ENCODE results near the gene SBF2.

Gene SBF2

GRCh38 chr11:9852465-9852864 lies 441.6 kb downstream of the SBF2 start:
- Histone ChIP-seq H2BK15ac (replicated peaks; ENCODE audit: low read depth) (no peak overlapping the region), H3K79me2 (ENCODE audit: control insufficient read depth, insufficient read depth, low read length) (no peaks in the 10 kb centered on the region), H3K18ac (ENCODE audit: low read length) (no peak overlapping the region), H2AK5ac (ENCODE audit: low read length) (no peak overlapping the region), H2BK5ac (ENCODE audit: low read length) (no peak overlapping the region), H3K9ac (ENCODE audit: low read length) (no peak overlapping the region), H3K27ac (ENCODE audit: low read depth, low read length) (no peak overlapping the region), H4K5ac (ENCODE audit: low read length) (no peak overlapping the region), H3K4me1 (ENCODE audit: control insufficient read depth, low read depth, low read length) (no peaks in the 10 kb centered on the region), H3K4me2 (ENCODE audit: low read length) (no peak overlapping the region), H3K36me3 (ENCODE audit: control insufficient read depth, insufficient read depth, low read length) (peaks cover 2% of the 10 kb centered on the region), H3K4ac (ENCODE audit: low read depth, low read length) (no peak overlapping the region), H3K27me3 (ENCODE audit: insufficient read depth, low read length, poor library complexity) (no peaks in the 10 kb centered on the region), H3K23ac (ENCODE audit: low read length) (no peak overlapping the region), H3K4me3 (ENCODE audit: low read length) (no peak overlapping the region), H3K79me1 (ENCODE audit: low read length) (no peaks in the 10 kb centered on the region), H2BK120ac (ENCODE audit: low read depth, low read length) (no peak overlapping the region), H4K8ac (ENCODE audit: low read depth, low read length) (no peak overlapping the region), H3K56ac (ENCODE audit: low read length) (no peak overlapping the region)
- DNase-seq = no peak
- no CpG with 5 or more reads among the region's 2 CpGs for WGBS (ENCODE audit: extremely low coverage, insufficient coverage, low lambda C conversion rate)

- Histone ChIP-seq H2AK5ac (ENCODE audit: low read length) (no peak overlapping the region), H3K18ac (ENCODE audit: low read length) (no peak overlapping the region), H2BK5ac (ENCODE audit: low read length) (no peak overlapping the region), H3K36me3 (ENCODE audit: control insufficient read depth, insufficient read depth, low read length) (peaks cover 2% of the 10 kb centered on the region), H3K4me1 (ENCODE audit: control insufficient read depth, low read depth, low read length) (no peaks in the 10 kb centered on the region), H3K79me2 (ENCODE audit: control insufficient read depth, insufficient read depth, low read length) (no peaks in the 10 kb centered on the region), H4K8ac (ENCODE audit: low read depth, low read length) (no peak overlapping the region), H2BK120ac (ENCODE audit: low read depth, low read length) (no peak overlapping the region), H3K27ac (ENCODE audit: low read depth, low read length) (no peak overlapping the region), H3K27me3 (ENCODE audit: insufficient read depth, low read length, poor library complexity) (no peaks in the 10 kb centered on the region), H3K79me1 (ENCODE audit: low read length) (no peaks in the 10 kb centered on the region), H3K4ac (ENCODE audit: low read depth, low read length) (no peak overlapping the region), H3K4me2 (ENCODE audit: low read length) (no peak overlapping the region), H3K9ac (ENCODE audit: low read length) (no peak overlapping the region), H4K5ac (ENCODE audit: low read length) (no peak overlapping the region), H3K4me3 (ENCODE audit: low read length) (no peak overlapping the region), H3K56ac (ENCODE audit: low read length) (no peak overlapping the region), H3K23ac (ENCODE audit: low read length) (no peak overlapping the region), H2BK15ac (replicated peaks; ENCODE audit: low read depth) (no peak overlapping the region)
- WGBS (ENCODE audit: extremely low coverage, insufficient coverage, low lambda C conversion rate) = no CpG with 5 or more reads among the region's 4 CpGs
- no peak for DNase-seq
These were observed 442.7 kb downstream of the SBF2 start for GRCh38 chr11:9851366-9851765.

GRCh38 chr11:9850224-9850895 lies 443.7 kb downstream of the SBF2 start:
- H2BK15ac ChIP-seq (replicated peaks; ENCODE audit: low read depth) = no peak overlapping the region
- no peak overlapping the region for H3K4ac ChIP-seq (ENCODE audit: low read depth, low read length)
- H3K56ac ChIP-seq (ENCODE audit: low read length) = no peak overlapping the region
- no peak overlapping the region for H2AK5ac ChIP-seq (ENCODE audit: low read length)
- no peak overlapping the region for H3K23ac ChIP-seq (ENCODE audit: low read length)
- no peak for DNase-seq
- H4K8ac ChIP-seq (ENCODE audit: low read depth, low read length) = no peak overlapping the region
- no peak overlapping the region for H3K9ac ChIP-seq (ENCODE audit: low read length)
- WGBS (ENCODE audit: extremely low coverage, insufficient coverage, low lambda C conversion rate) = no CpG with 5 or more reads among the region's 1 CpG
- H2BK120ac ChIP-seq (ENCODE audit: low read depth, low read length) = no peak overlapping the region
- H3K4me3 ChIP-seq (ENCODE audit: low read length) = no peak overlapping the region
- H3K4me1 ChIP-seq (ENCODE audit: control insufficient read depth, low read depth, low read length) = no peaks in the 10 kb centered on the region
- H2BK5ac ChIP-seq (ENCODE audit: low read length) = no peak overlapping the region
- H3K27ac ChIP-seq (ENCODE audit: low read depth, low read length) = no peak overlapping the region
- no peaks in the 10 kb centered on the region for H3K27me3 ChIP-seq (ENCODE audit: insufficient read depth, low read length, poor library complexity)
- H4K5ac ChIP-seq (ENCODE audit: low read length) = no peak overlapping the region
- no peaks in the 10 kb centered on the region for H3K36me3 ChIP-seq (ENCODE audit: control insufficient read depth, insufficient read depth, low read length)
- H3K18ac ChIP-seq (ENCODE audit: low read length) = no peak overlapping the region
- H3K79me2 ChIP-seq (ENCODE audit: control insufficient read depth, insufficient read depth, low read length) = no peaks in the 10 kb centered on the region
- no peaks in the 10 kb centered on the region for H3K79me1 ChIP-seq (ENCODE audit: low read length)
- no peak overlapping the region for H3K4me2 ChIP-seq (ENCODE audit: low read length)

- H2AK5ac ChIP-seq (ENCODE audit: low read length) = no peak overlapping the region
- H3K18ac ChIP-seq (ENCODE audit: low read length) = no peak overlapping the region
- H3K36me3 ChIP-seq (ENCODE audit: control insufficient read depth, insufficient read depth, low read length) = no peaks in the 10 kb centered on the region
- no peak overlapping the region for H4K8ac ChIP-seq (ENCODE audit: low read depth, low read length)
- no peak overlapping the region for H3K4me3 ChIP-seq (ENCODE audit: low read length)
- H3K4me1 ChIP-seq (ENCODE audit: control insufficient read depth, low read depth, low read length) = no peaks in the 10 kb centered on the region
- H3K4me2 ChIP-seq (ENCODE audit: low read length) = no peak overlapping the region
- no peak overlapping the region for H2BK120ac ChIP-seq (ENCODE audit: low read depth, low read length)
- no peak overlapping the region for H3K23ac ChIP-seq (ENCODE audit: low read length)
- WGBS (ENCODE audit: extremely low coverage, insufficient coverage, low lambda C conversion rate) = no CpG with 5 or more reads among the region's 1 CpG
- no peaks in the 10 kb centered on the region for H3K27me3 ChIP-seq (ENCODE audit: insufficient read depth, low read length, poor library complexity)
- H3K56ac ChIP-seq (ENCODE audit: low read length) = no peak overlapping the region
- no peak overlapping the region for H2BK15ac ChIP-seq (replicated peaks; ENCODE audit: low read depth)
- no peak overlapping the region for H2BK5ac ChIP-seq (ENCODE audit: low read length)
- no peak overlapping the region for H3K4ac ChIP-seq (ENCODE audit: low read depth, low read length)
- no peak for DNase-seq
- H3K27ac ChIP-seq (ENCODE audit: low read depth, low read length) = no peak overlapping the region
- H3K9ac ChIP-seq (ENCODE audit: low read length) = no peak overlapping the region
- no peaks in the 10 kb centered on the region for H3K79me2 ChIP-seq (ENCODE audit: control insufficient read depth, insufficient read depth, low read length)
- H3K79me1 ChIP-seq (ENCODE audit: low read length) = no peaks in the 10 kb centered on the region
- H4K5ac ChIP-seq (ENCODE audit: low read length) = no peak overlapping the region
These were observed 444.6 kb downstream of the SBF2 start for GRCh38 chr11:9849389-9849788.

- H3K23ac ChIP-seq (ENCODE audit: low read length) = no peak overlapping the region
- H3K18ac ChIP-seq (ENCODE audit: low read length) = no peak overlapping the region
- no peak overlapping the region for H3K4me3 ChIP-seq (ENCODE audit: low read length)
- H3K9ac ChIP-seq (ENCODE audit: low read length) = no peak overlapping the region
- WGBS (ENCODE audit: extremely low coverage, insufficient coverage, low lambda C conversion rate) = no CpG with 5 or more reads among the region's 3 CpGs
- no peak overlapping the region for H3K56ac ChIP-seq (ENCODE audit: low read length)
- H2BK120ac ChIP-seq (ENCODE audit: low read depth, low read length) = no peak overlapping the region
- no peak overlapping the region for H2AK5ac ChIP-seq (ENCODE audit: low read length)
- DNase-seq = no peak
- H2BK15ac ChIP-seq (replicated peaks; ENCODE audit: low read depth) = no peak overlapping the region
- H3K79me1 ChIP-seq (ENCODE audit: low read length) = no peaks in the 10 kb centered on the region
- H3K27me3 ChIP-seq (ENCODE audit: insufficient read depth, low read length, poor library complexity) = no peaks in the 10 kb centered on the region
- H3K36me3 ChIP-seq (ENCODE audit: control insufficient read depth, insufficient read depth, low read length) = no peaks in the 10 kb centered on the region
- no peaks in the 10 kb centered on the region for H3K4me1 ChIP-seq (ENCODE audit: control insufficient read depth, low read depth, low read length)
- H3K4ac ChIP-seq (ENCODE audit: low read depth, low read length) = no peak overlapping the region
- H4K8ac ChIP-seq (ENCODE audit: low read depth, low read length) = no peak overlapping the region
- no peak overlapping the region for H3K27ac ChIP-seq (ENCODE audit: low read depth, low read length)
- no peak overlapping the region for H4K5ac ChIP-seq (ENCODE audit: low read length)
- H3K79me2 ChIP-seq (ENCODE audit: control insufficient read depth, insufficient read depth, low read length) = no peaks in the 10 kb centered on the region
- H3K4me2 ChIP-seq (ENCODE audit: low read length) = no peak overlapping the region
- H2BK5ac ChIP-seq (ENCODE audit: low read length) = no peak overlapping the region
These were observed 446.4 kb downstream of the SBF2 start for GRCh38 chr11:9847636-9848035.

- Histone ChIP-seq H3K27me3 (ENCODE audit: insufficient read depth, low read length, poor library complexity) (no peaks in the 10 kb centered on the region), H3K18ac (ENCODE audit: low read length) (no peak overlapping the region), H3K9ac (ENCODE audit: low read length) (no peak overlapping the region), H4K5ac (ENCODE audit: low read length) (no peak overlapping the region), H3K79me1 (ENCODE audit: low read length) (no peaks in the 10 kb centered on the region), H3K23ac (ENCODE audit: low read length) (no peak overlapping the region), H2BK5ac (ENCODE audit: low read length) (no peak overlapping the region), H3K4me3 (ENCODE audit: low read length) (no peak overlapping the region), H2BK120ac (ENCODE audit: low read depth, low read length) (no peak overlapping the region), H3K27ac (ENCODE audit: low read depth, low read length) (no peak overlapping the region), H3K4me2 (ENCODE audit: low read length) (no peak overlapping the region), H3K4ac (ENCODE audit: low read depth, low read length) (no peak overlapping the region), H3K79me2 (ENCODE audit: control insufficient read depth, insufficient read depth, low read length) (no peaks in the 10 kb centered on the region), H3K4me1 (ENCODE audit: control insufficient read depth, low read depth, low read length) (peaks cover 3% of the 10 kb centered on the region), H3K36me3 (ENCODE audit: control insufficient read depth, insufficient read depth, low read length) (no peaks in the 10 kb centered on the region), H2BK15ac (replicated peaks; ENCODE audit: low read depth) (no peak overlapping the region), H2AK5ac (ENCODE audit: low read length) (no peak overlapping the region), H3K56ac (ENCODE audit: low read length) (no peak overlapping the region), H4K8ac (ENCODE audit: low read depth, low read length) (no peak overlapping the region)
- DNase-seq = no peak
- no CpG with 5 or more reads among the region's 2 CpGs for WGBS (ENCODE audit: extremely low coverage, insufficient coverage, low lambda C conversion rate)
These were observed 451.1 kb downstream of the SBF2 start for GRCh38 chr11:9842923-9843322.
